ENCODE data around the gene NOD2.

The NOD2 gene

GRCh38 chr16:50717494-50717893, 24.1 kb downstream of the NOD2 start:
- DNase-seq (ENCODE audit: low spot score): no peak

GRCh38 chr16:50718061-50718760, 24.8 kb downstream of the NOD2 start:
- DNase-seq (ENCODE audit: low spot score): no peak

- DNase-seq (ENCODE audit: low spot score): no peak
Observed at GRCh38 chr16:50718761-50719400, 25.5 kb downstream of the NOD2 start.

- DNase-seq (ENCODE audit: low spot score): no peak
Observed at GRCh38 chr16:50719401-50720337, 26.3 kb downstream of the NOD2 start.

- DNase-seq (ENCODE audit: low spot score): no peak
Observed at GRCh38 chr16:50721549-50722404, 28.4 kb downstream of the NOD2 start.

DNA sequence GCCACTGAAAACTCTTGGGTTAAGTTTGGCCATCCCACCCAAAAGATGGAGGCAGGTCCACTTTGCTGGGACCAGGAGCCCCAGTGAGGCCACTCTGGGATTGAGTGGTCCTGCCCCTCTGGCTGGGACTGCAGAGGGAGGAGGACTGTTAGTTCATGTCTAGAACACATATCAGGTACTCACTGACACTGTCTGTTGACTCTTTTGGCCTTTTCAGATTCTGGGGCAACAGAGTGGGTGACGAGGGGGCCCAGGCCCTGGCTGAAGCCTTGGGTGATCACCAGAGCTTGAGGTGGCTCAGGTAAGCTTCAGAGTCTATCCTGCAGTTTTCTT, 29.0 kb downstream of the NOD2 start:
- DNase-seq (ENCODE audit: low spot score): no peak

DNA sequence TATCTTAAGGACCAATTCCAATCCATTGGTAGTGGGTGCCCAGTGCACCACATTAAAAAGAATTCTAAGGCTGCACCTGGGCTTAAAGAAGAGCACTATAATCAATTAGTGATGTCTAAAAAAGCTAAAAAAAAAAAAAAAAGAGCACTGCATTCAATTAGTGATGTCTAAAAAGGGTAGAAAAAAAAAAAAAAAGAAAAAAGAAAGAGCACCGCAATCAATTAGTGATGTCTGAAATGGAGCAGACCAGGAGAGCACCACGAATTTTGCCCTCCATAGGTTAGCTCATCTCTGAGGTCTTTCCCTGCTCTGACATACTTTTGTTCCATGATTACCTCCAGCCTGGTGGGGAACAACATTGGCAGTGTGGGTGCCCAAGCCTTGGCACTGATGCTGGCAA, 29.6 kb downstream of the NOD2 start:
- no peak for DNase-seq (ENCODE audit: low spot score)

DNA sequence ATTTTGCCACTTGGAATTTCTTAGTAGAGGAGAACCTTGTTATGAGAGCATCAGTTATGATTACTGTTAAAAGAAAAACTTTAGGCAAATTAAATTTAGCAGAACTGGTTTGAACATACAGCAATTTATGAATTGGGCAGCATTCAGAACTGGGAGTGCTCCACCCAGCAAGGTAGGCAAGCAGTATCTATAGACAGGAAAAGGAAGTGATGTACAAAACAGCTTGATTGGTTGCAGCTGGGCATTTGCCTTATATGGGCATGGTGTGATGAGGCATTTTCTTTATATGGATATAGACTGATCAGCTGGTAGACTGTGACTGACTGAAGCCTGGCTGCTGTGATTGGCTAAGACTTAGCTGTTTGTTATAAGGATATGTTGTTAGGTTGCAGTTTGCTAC, 30.9 kb downstream of the NOD2 start:
- DNase-seq (ENCODE audit: low spot score): no peak

GRCh38 chr16:50731130-50731988, 38.0 kb downstream of the NOD2 start:
- no peak for DNase-seq (ENCODE audit: low spot score)

- no peak for DNase-seq (ENCODE audit: low spot score)
Observed at GRCh38 chr16:50731989-50732832, 38.8 kb downstream of the NOD2 start.

- DNase-seq (ENCODE audit: low spot score): no peak
Observed at GRCh38 chr16:50733468-50733867, 40.1 kb downstream of the NOD2 start.

GRCh38 chr16:50735629-50736122, 42.3 kb downstream of the NOD2 start:
- DNase-seq (ENCODE audit: low spot score): no peak

GRCh38 chr16:50736448-50736847, 43.0 kb downstream of the NOD2 start:
- no peak for DNase-seq (ENCODE audit: low spot score)

DNA sequence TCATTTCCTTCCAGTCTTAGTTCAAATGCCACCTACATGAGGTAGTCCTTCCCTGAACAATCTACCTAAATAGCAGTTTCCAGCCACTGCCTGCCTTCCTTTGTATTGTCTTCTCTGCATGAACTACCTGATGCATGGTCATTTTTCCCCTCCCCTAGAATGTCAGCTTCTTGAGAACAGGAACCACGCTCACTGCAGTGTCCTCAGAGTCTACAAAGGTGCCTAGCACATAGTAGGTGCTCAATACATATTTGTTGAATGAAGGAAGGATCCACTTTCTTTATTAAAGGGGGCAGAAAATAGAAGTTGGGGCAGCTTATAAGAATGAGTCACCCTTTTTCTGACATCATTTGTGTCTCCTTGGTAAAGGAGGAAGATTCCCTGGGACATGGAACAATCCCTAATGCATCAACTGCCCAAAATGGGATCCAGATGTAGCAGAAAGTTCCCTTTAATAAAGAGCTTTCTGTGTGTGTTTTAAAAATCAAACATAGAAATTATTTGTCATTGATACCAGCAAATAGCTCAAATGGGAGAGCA, 44.1 kb downstream of the NOD2 start:
- no peak for DNase-seq (ENCODE audit: low spot score)

GRCh38 chr16:50739031-50739430, 45.6 kb downstream of the NOD2 start:
- no peak for DNase-seq (ENCODE audit: low spot score)

- no peak for DNase-seq (ENCODE audit: low spot score)
Observed at GRCh38 chr16:50740736-50741135, 47.3 kb downstream of the NOD2 start.

DNA sequence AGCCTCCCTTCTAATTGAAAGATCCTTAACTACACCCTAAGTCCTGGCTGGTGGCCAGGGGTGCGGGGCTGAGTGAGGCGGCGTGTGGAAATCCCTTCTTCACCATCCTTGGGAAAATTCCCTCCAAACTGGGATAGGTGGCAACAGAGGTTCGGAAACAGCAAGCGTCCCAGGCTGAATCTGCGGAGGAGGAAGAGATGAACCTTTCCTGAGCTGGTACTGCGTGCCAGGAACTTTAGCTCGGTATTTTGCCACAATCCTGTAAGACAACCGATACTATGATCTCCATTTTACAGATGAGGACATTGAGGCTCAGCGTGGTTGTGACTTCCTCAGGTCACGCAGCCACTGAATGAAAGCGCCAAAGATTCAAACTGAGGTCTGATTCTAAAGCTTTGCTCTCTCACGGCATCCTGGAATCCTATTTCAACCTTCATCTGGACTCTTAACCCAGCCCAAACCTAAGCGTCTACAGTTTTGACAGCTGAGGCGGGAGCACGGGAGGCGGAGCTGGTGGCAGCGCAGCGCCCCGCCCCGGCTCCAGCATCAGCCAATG, 47.9 kb downstream of the NOD2 start:
- no peak for DNase-seq (ENCODE audit: low spot score)

DNA sequence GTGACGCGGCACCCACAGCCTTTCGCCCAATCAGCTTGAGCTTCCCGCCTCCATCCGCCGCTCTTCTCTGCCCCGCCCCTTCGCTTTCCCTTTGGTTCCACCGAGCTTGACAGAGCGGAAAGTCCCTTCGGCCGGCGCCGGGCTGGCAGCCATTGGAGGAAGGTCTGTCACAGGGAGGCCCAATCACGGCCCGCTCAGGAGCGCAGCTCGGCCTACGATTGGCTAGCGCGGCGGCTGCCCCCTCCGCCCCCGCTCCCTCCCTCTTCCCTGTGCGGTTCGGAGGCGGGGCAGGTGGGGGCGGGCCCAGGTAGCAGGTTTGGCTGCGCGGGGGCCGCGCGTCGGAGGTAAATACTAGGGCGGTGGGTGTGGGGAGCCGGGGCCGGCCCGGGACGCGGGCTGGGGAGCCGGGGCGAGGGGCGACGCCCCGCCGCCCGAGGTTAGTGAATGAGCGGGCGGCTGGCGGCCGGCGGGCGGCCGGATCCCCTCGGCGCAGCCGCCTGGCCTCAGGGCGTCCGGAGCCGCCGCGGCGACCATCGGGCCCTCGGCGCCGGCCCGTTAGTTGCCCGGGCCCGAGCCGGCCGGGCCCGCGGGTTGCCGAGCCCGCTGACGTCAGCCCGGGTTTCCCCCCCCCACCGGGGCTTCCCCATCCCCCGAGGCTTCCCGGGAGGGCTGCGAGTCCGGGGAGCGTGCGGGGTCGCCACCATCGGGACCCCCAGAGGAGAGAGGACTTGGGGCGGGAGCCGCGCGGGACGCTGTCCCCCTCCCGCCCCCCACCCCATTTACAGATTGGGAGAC, 48.6 kb downstream of the NOD2 start, which contains the start of gene CYLD:
TSS of gene CYLD (plus strand) at position 306 of the 795 bp plus-strand sequence. CDS start 7,613 bp downstream, outside the sequence.
- DNase-seq (ENCODE audit: low spot score): peak; percentile 96
